ENCODE measurements around the gene LHFPL3. TPM values are rescaled to one million over a fixed set of nuclear protein-coding genes. Genes with fewer than 3 reads are reported as not detected.

The LHFPL3 gene
- total RNA-seq, 1 experiment from 2014 or later: not detected

GRCh38 chr7:104836976-104837375 lies 508.6 kb downstream of the LHFPL3 start:
- no peak overlapping the region for H3K9ac ChIP-seq (ENCODE audit: extremely low read depth, insufficient read length, low read length)
- no peak overlapping the region for H2AK5ac ChIP-seq (ENCODE audit: insufficient read length, low read length)
- H3K4me1 ChIP-seq (ENCODE audit: insufficient read depth, low read length): no peaks in the 10 kb centered on the region
- no peak overlapping the region for H3K18ac ChIP-seq (ENCODE audit: insufficient read length, low read depth, low read length)
- H3K27ac Mint-ChIP-seq: no peak overlapping the region
- H3K56ac ChIP-seq (ENCODE audit: insufficient read length, low read depth, low read length): no peak overlapping the region
- no peaks in the 10 kb centered on the region for H3K36me3 Mint-ChIP-seq (ENCODE audit: insufficient read depth in 1 of 3, low read depth in 3 of 3)
- no peaks in the 10 kb centered on the region for H3K9me3 ChIP-seq (ENCODE audit: control insufficient read depth, low read depth, low read length)
- 0 out of 2 replicates have a peak, but pooled peaks cover 2% of the 10 kb centered on the region for H3K27me3 Mint-ChIP-seq (ENCODE audit: low read depth)
- H3K27ac ChIP-seq (ENCODE audit: insufficient read length, low read depth, low read length): no peak overlapping the region
- no peak overlapping the region for H2BK20ac ChIP-seq (ENCODE audit: low read depth, low read length, poor library complexity, severe bottlenecking)
- no peak overlapping the region for H4K91ac ChIP-seq (ENCODE audit: insufficient read length, low read depth, low read length)
- no peak overlapping the region for H2BK5ac ChIP-seq (ENCODE audit: insufficient read length, low read length)
- H2BK12ac ChIP-seq (ENCODE audit: insufficient read length, low read depth, low read length): no peak overlapping the region
- H3K79me2 ChIP-seq (ENCODE audit: insufficient read depth, low read length): no peaks in the 10 kb centered on the region
- no peaks in the 10 kb centered on the region for H3K9me3 Mint-ChIP-seq
- no peaks in the 10 kb centered on the region for H3K27me3 ChIP-seq (ENCODE audit: insufficient read depth, low read length)
- H2AFZ ChIP-seq (ENCODE audit: low read length): no peak overlapping the region
- no peak overlapping the region for H3K14ac ChIP-seq (ENCODE audit: insufficient read depth, low read length)
- H2BK15ac ChIP-seq (ENCODE audit: low read depth, low read length): no peak overlapping the region
- DNase-seq: no peak
- H3K4me2 ChIP-seq (ENCODE audit: insufficient read depth, insufficient read length, low read length): no peak overlapping the region
- no peak overlapping the region for H4K8ac ChIP-seq (replicated peaks; ENCODE audit: insufficient read length, low read depth, low read length)
- H3K23ac ChIP-seq (ENCODE audit: insufficient read length, low read depth, low read length): no peak overlapping the region
- no peak overlapping the region for H3T11ph ChIP-seq (ENCODE audit: low read length)
- no CpG with 5 or more reads among the region's 4 CpGs for WGBS (ENCODE audit: extremely low coverage, insufficient read length, low lambda C conversion rate)
- H3K4me1 Mint-ChIP-seq: peaks cover 2 to 11% of the 10 kb centered on the region in 2 experiments; a peak in 2 of 4 replicates
- H3K4ac ChIP-seq (ENCODE audit: low read depth, low read length): no peak overlapping the region
- H4K20me1 ChIP-seq (ENCODE audit: control insufficient read depth, insufficient read depth, insufficient read length): no peaks in the 10 kb centered on the region
- no peak for TF ChIP-seq CTCF (conservative IDR thresholded peaks at IDR 0.05)
- no peak overlapping the region for H2BK120ac ChIP-seq (ENCODE audit: low read depth, low read length, poor library complexity, severe bottlenecking)
- H3K23me2 ChIP-seq (ENCODE audit: insufficient read length, low read depth, low read length, poor library complexity, severe bottlenecking): no peaks in the 10 kb centered on the region
- no peak overlapping the region for H3K4me3 Mint-ChIP-seq
- H3K79me1 ChIP-seq (ENCODE audit: insufficient read depth, low read depth, low read length, poor library complexity, severe bottlenecking): no peaks in the 10 kb centered on the region
- H4K5ac ChIP-seq (ENCODE audit: insufficient read length, low read depth, low read length): no peak overlapping the region
